Thymus (tissue), 11 donors: Measurements from ENCODE around the gene HOXB5. TPM values are rescaled to one million over a fixed set of nuclear protein-coding genes. Genes with fewer than 3 reads are reported as not detected.
A peak's percentile ranks its signal among the peaks of the same experiment; 100 is the strongest.

Source experiments
- DNase-seq, 9 donors: peaks; one replicate each; pipeline ENCODE4 v3.0.0-alpha.2; 2013; ENCODE audit warnings: low spot score in 9 of 9, low read depth in 6 of 9, missing footprints in 1 of 9
- H3K27ac ChIP-seq, 2 donors: one replicate each; pipeline ENCODE4 v1.5.1; 2013; ENCODE audit warnings: control low read depth in 1 of 2, low read depth in 1 of 2, low read length in 1 of 2, mild to moderate bottlenecking in 1 of 2, moderate library complexity in 1 of 2
- H3K27me3 ChIP-seq, 2 donors: one replicate each; pipeline ENCODE4 v1.5.1; 2013; ENCODE audit warnings: low read length in 1 of 2; ENCODE audit not compliant: control insufficient read depth in 2 of 2, insufficient read depth in 1 of 2
- H3K36me3 ChIP-seq, 2 donors: one replicate each; pipeline ENCODE4 v1.5.1; 2013; ENCODE audit warnings: low read length in 1 of 2, mild to moderate bottlenecking in 1 of 2, moderate library complexity in 1 of 2; ENCODE audit not compliant: control insufficient read depth in 2 of 2, insufficient read depth in 2 of 2
- H3K4me1 ChIP-seq, 2 donors: one replicate each; pipeline ENCODE4 v1.5.1; 2013; ENCODE audit warnings: low read length in 2 of 2; ENCODE audit not compliant: control insufficient read depth in 2 of 2, insufficient read depth in 2 of 2
- H3K4me3 ChIP-seq, 2 donors: one replicate each; pipeline ENCODE4 v1.5.1; 2013; ENCODE audit warnings: low read length in 2 of 2, control low read depth in 1 of 2, mild to moderate bottlenecking in 1 of 2
- H3K9me3 ChIP-seq, 2 donors: one replicate each; pipeline ENCODE4 v1.5.1; 2013; ENCODE audit warnings: low read length in 1 of 2, mild to moderate bottlenecking in 1 of 2; ENCODE audit not compliant: control insufficient read depth in 2 of 2, insufficient read depth in 1 of 2
- WGBS: extraction: QIAGEN DNeasy Blood & Tissue Kit; methylation state at CpG from one replicate; pipeline ENCODE4 v1.1.7; 2013; 5-methylcytosine and 5-hydroxymethylcytosine counted together
- polyA plus RNA-seq: library from polyadenylated mRNA; stranded (reverse); fragments of 200-250 nt; gene quantifications from one replicate; pipeline ENCODE4 v1.2.3, GENCODE V29; 2013
- total RNA-seq: library from RNA; stranded (reverse); fragments of 120-200 nt; gene quantifications from one replicate; pipeline ENCODE4 v1.2.4, GENCODE V29; 2013
- donor health status: healthy.

HOXB5 gene
- total and polyA plus RNA-seq, 2 donors: 0.16 TPM; not detected in 1

- Histone ChIP-seq H3K27me3 (peaks cover 13 to 38% of the 10 kb centered on the region in 2 donors), H3K4me3 (no peak overlapping the region), H3K4me1 (peaks cover 9 to 45% of the 10 kb centered on the region in 2 donors), H3K27ac (no peak overlapping the region), H3K36me3 (peaks cover 0 to 4% of the 10 kb centered on the region in 2 donors), H3K9me3 (no peaks in the 10 kb centered on the region)
- DNase-seq: no peak
- WGBS: 91% methylated on average over 3 of the region's 3 CpGs
Measured at GRCh38 chr17:48549281-48549630, 44.3 kb downstream of the HOXB5 start.

GRCh38 chr17:48548523-48549280 is 44.9 kb downstream of the HOXB5 start:
- Histone ChIP-seq H3K9me3 (no peaks in the 10 kb centered on the region), H3K27ac (peak overlapping the region; percentile 31 to 79), H3K4me3 (peak overlapping the region; percentile 11 to 31), H3K4me1 (peaks cover 9 to 49% of the 10 kb centered on the region in 2 donors), H3K36me3 (peaks cover 0 to 4% of the 10 kb centered on the region in 2 donors), H3K27me3 (peaks cover 13 to 39% of the 10 kb centered on the region in 2 donors)
- peak in 1 of 9 donors; percentile 18 for DNase-seq
- WGBS: 59% methylated on average over 6 of the region's 6 CpGs

- WGBS: 41% methylated on average over 24 of the region's 24 CpGs
- H3K4me1 ChIP-seq: peaks cover 9 to 53% of the 10 kb centered on the region in 2 donors
Measured at GRCh38 chr17:48547808-48548522, 45.6 kb downstream of the HOXB5 start.

GRCh38 chr17:48546924-48547807 is 46.4 kb downstream of the HOXB5 start:
- peaks cover 9 to 59% of the 10 kb centered on the region in 2 donors for H3K4me1 ChIP-seq
- peak in 2 of 9 donors; percentile 22 to 57 for DNase-seq
- peaks cover 20 to 50% of the 10 kb centered on the region in 2 donors for H3K27me3 ChIP-seq
- H3K9me3 ChIP-seq: no peaks in the 10 kb centered on the region
- peak overlapping the region in 1 of 2 donors; percentile 0 for H3K4me3 ChIP-seq
- H3K27ac ChIP-seq: peak overlapping the region; percentile 60 to 71
- H3K36me3 ChIP-seq: peaks cover 0 to 4% of the 10 kb centered on the region in 2 donors
- WGBS: 41% methylated on average over 10 of the region's 10 CpGs

More at GRCh38 chr17:48547808-48548522, 45.6 kb downstream of the HOXB5 start:
- H3K9me3 ChIP-seq: no peaks in the 10 kb centered on the region
- peak overlapping the region; percentile 31 to 79 for H3K27ac ChIP-seq
- peak in 4 of 9 donors; percentile 29 to 81 (median 54) for DNase-seq
- peak overlapping the region; percentile 11 to 31 for H3K4me3 ChIP-seq
- peaks cover 0 to 4% of the 10 kb centered on the region in 2 donors for H3K36me3 ChIP-seq
- peaks cover 19 to 43% of the 10 kb centered on the region in 2 donors for H3K27me3 ChIP-seq

- Histone ChIP-seq H3K4me1 (peaks cover 9 to 65% of the 10 kb centered on the region in 2 donors), H3K27me3 (peaks cover 21 to 55% of the 10 kb centered on the region in 2 donors), H3K9me3 (no peaks in the 10 kb centered on the region), H3K27ac (peak overlapping the region; percentile 60 to 71), H3K36me3 (peaks cover 0 to 4% of the 10 kb centered on the region in 2 donors), H3K4me3 (peak overlapping the region in 1 of 2 donors; percentile 0)
- 56% methylated on average over 10 of the region's 10 CpGs for WGBS
- DNase-seq: peak in 1 of 9 donors; percentile 55
Measured at GRCh38 chr17:48546137-48546923, 47.2 kb downstream of the HOXB5 start.

- 98% methylated on average over 1 of the region's 1 CpG for WGBS
- no peak overlapping the region for H3K4me3 ChIP-seq
- DNase-seq: no peak
- H3K9me3 ChIP-seq: no peaks in the 10 kb centered on the region
- peaks cover 9 to 71% of the 10 kb centered on the region in 2 donors for H3K4me1 ChIP-seq
- H3K36me3 ChIP-seq: peaks cover 0 to 4% of the 10 kb centered on the region in 2 donors
- no peak overlapping the region for H3K27ac ChIP-seq
- H3K27me3 ChIP-seq: peaks cover 22 to 59% of the 10 kb centered on the region in 2 donors
Measured at GRCh38 chr17:48545539-48545938, 48.0 kb downstream of the HOXB5 start.

GRCh38 chr17:48545022-48545375 is 48.6 kb downstream of the HOXB5 start, which contains the start of gene HOXB2:
HOXB2 (minus strand) TSS chr17:48545109; CDS start chr17:48544911, 198 bp downstream.
- H3K4me1 ChIP-seq: peaks cover 9 to 71% of the 10 kb centered on the region in 2 donors
- H3K36me3 ChIP-seq: peaks cover 0 to 2% of the 10 kb centered on the region in 2 donors
- H3K4me3 ChIP-seq: peak within 1 kb of the TSS; percentile 60 to 75
- no peak for DNase-seq
- peak within 1 kb of the TSS; percentile 81 to 82 for H3K27ac ChIP-seq
- no peaks in the 10 kb centered on the region for H3K9me3 ChIP-seq
- H3K27me3 ChIP-seq: peaks cover 22 to 61% of the 10 kb centered on the region in 2 donors
- 74% methylated on average over 12 of the region's 12 CpGs for WGBS
